Mesendoderm (in vitro differentiated cells): Measurements from ENCODE around the gene MRTFA.
"Not testable (repeated sequence)": the region's sequence is repeated elsewhere in the genome, so short reads cannot be mapped to it uniquely, and the experiment has no call there.

Experiments
- DNase-seq: peaks from one replicate; pipeline ENCODE4 v3.0.0; 2013
- H2AK5ac ChIP-seq: 2 replicates; pipeline ENCODE4 v1.6.1; 2013; ENCODE audit warnings: low read length, inconsistent platforms
- H2BK120ac ChIP-seq: 2 replicates; pipeline ENCODE4 v1.6.1; 2013; ENCODE audit warnings: low read depth, mild to moderate bottlenecking, low read length, moderate library complexity, mixed read lengths
- H2BK15ac ChIP-seq: replicated peaks from 2 replicates; pipeline ENCODE4 v1.6.1; 2013; ENCODE audit warnings: low read depth, mild to moderate bottlenecking, moderate library complexity
- H2BK5ac ChIP-seq: 2 replicates; pipeline ENCODE4 v1.6.1; 2013; ENCODE audit warnings: low read length, inconsistent platforms
- H3K18ac ChIP-seq: 2 replicates; pipeline ENCODE4 v1.6.1; 2013; ENCODE audit warnings: mild to moderate bottlenecking, low read length, mixed read lengths
- H3K23ac ChIP-seq: one replicate; pipeline ENCODE4 v1.6.1; 2013; ENCODE audit warnings: low read length
- H3K27ac ChIP-seq: 2 replicates; pipeline ENCODE4 v1.5.1; 2013; ENCODE audit warnings: low read depth, mild to moderate bottlenecking, inconsistent platforms, low read length, moderate library complexity
- H3K27me3 ChIP-seq: 2 replicates; pipeline ENCODE4 v1.6.1; 2013; ENCODE audit warnings: low read length, control low read depth, mild to moderate bottlenecking, inconsistent platforms; ENCODE audit not compliant: insufficient read depth, poor library complexity
- H3K36me3 ChIP-seq: 2 replicates; pipeline ENCODE4 v1.6.1; 2013; ENCODE audit warnings: low read length, inconsistent platforms; ENCODE audit not compliant: control insufficient read depth, insufficient read depth
- H3K4ac ChIP-seq: one replicate; pipeline ENCODE4 v1.6.1; 2013; ENCODE audit warnings: low read depth, mild to moderate bottlenecking, low read length, moderate library complexity
- H3K4me1 ChIP-seq: 2 replicates; pipeline ENCODE4 v1.6.1; 2013; ENCODE audit warnings: low read depth, low read length, inconsistent platforms; ENCODE audit not compliant: control insufficient read depth
- H3K4me2 ChIP-seq: 2 replicates; pipeline ENCODE4 v1.6.1; 2013; ENCODE audit warnings: low read length
- H3K4me3 ChIP-seq: 2 replicates; pipeline ENCODE4 v1.5.1; 2013; ENCODE audit warnings: mild to moderate bottlenecking, low read length
- H3K56ac ChIP-seq: one replicate; pipeline ENCODE4 v1.6.1; 2013; ENCODE audit warnings: low read length
- H3K79me1 ChIP-seq: 2 replicates; pipeline ENCODE4 v1.6.1; 2013; ENCODE audit warnings: low read length, inconsistent platforms
- H3K79me2 ChIP-seq: 2 replicates; pipeline ENCODE4 v1.6.1; 2013; ENCODE audit warnings: mild to moderate bottlenecking, low read length; ENCODE audit not compliant: control insufficient read depth, insufficient read depth
- H3K9ac ChIP-seq: 2 replicates; pipeline ENCODE4 v1.6.1; 2013; ENCODE audit warnings: low read length, inconsistent platforms
- H4K5ac ChIP-seq: one replicate; pipeline ENCODE4 v1.6.1; 2013; ENCODE audit warnings: low read length
- H4K8ac ChIP-seq: one replicate; pipeline ENCODE4 v1.6.1; 2013; ENCODE audit warnings: low read depth, mild to moderate bottlenecking, control low read depth, low read length, moderate library complexity
- WGBS: extraction: QIAGEN DNeasy Blood & Tissue Kit; methylation state at CpG from one replicate; pipeline ENCODE4 v1.1.7; 2013; ENCODE audit warnings: low lambda C conversion rate, missing lambda C conversion rate; ENCODE audit not compliant: insufficient coverage; ENCODE audit errors: extremely low coverage; 5-methylcytosine and 5-hydroxymethylcytosine counted together

Gene MRTFA

GRCh38 chr22:40626851-40627250 is 9.7 kb downstream of the MRTFA start:
- H3K9ac ChIP-seq = no peak overlapping the region
- DNase-seq = no peak
- H3K56ac ChIP-seq = no peak overlapping the region
- H3K27me3 ChIP-seq = no peaks in the 10 kb centered on the region
- no CpG with 5 or more reads among the region's 2 CpGs for WGBS
- H3K18ac ChIP-seq = no peak overlapping the region
- H3K27ac ChIP-seq = no peak overlapping the region
- no peak overlapping the region for H2BK15ac ChIP-seq
- no peak overlapping the region for H3K23ac ChIP-seq
- no peak overlapping the region for H4K8ac ChIP-seq
- H2BK5ac ChIP-seq = no peak overlapping the region
- no peaks in the 10 kb centered on the region for H3K4me1 ChIP-seq
- H2BK120ac ChIP-seq = no peak overlapping the region
- no peak overlapping the region for H3K4me3 ChIP-seq
- H3K4ac ChIP-seq = no peak overlapping the region
- peaks cover 8% of the 10 kb centered on the region for H3K79me1 ChIP-seq
- peaks cover 26% of the 10 kb centered on the region for H3K79me2 ChIP-seq
- H3K4me2 ChIP-seq = no peak overlapping the region
- H4K5ac ChIP-seq = no peak overlapping the region
- H2AK5ac ChIP-seq = no peak overlapping the region
- no peaks in the 10 kb centered on the region for H3K36me3 ChIP-seq

- H3K27me3 ChIP-seq, H2AK5ac ChIP-seq, H3K36me3 ChIP-seq, H2BK120ac ChIP-seq, H3K4me1 ChIP-seq, H3K18ac ChIP-seq, H4K8ac ChIP-seq, H2BK5ac ChIP-seq, H3K4me3 ChIP-seq, H2BK15ac ChIP-seq, H3K23ac ChIP-seq, H3K9ac ChIP-seq, H3K56ac ChIP-seq, H3K27ac ChIP-seq, DNase-seq, H3K4ac ChIP-seq, H4K5ac ChIP-seq, H3K4me2 ChIP-seq, H3K79me1 ChIP-seq: not testable (repeated sequence)
- peaks cover 24% of the 10 kb centered on the region for H3K79me2 ChIP-seq
- WGBS = no CpG with 5 or more reads among the region's 3 CpGs
Measured at GRCh38 chr22:40625794-40626193, 10.7 kb downstream of the MRTFA start.

- not testable (repeated sequence) for DNase-seq, H3K27ac ChIP-seq, H3K4me1 ChIP-seq, H3K18ac ChIP-seq, H2BK120ac ChIP-seq, H3K27me3 ChIP-seq, H3K9ac ChIP-seq, H4K8ac ChIP-seq, H3K4ac ChIP-seq, H2BK5ac ChIP-seq, H3K23ac ChIP-seq, H4K5ac ChIP-seq, H3K4me3 ChIP-seq, H3K4me2 ChIP-seq, H3K79me1 ChIP-seq, H3K56ac ChIP-seq, H3K36me3 ChIP-seq, H2BK15ac ChIP-seq, H2AK5ac ChIP-seq
- no CpG with 5 or more reads among the region's 3 CpGs for WGBS
- H3K79me2 ChIP-seq = peaks cover 23% of the 10 kb centered on the region
Measured at GRCh38 chr22:40625281-40625680, 11.2 kb downstream of the MRTFA start.

- peaks cover 5% of the 10 kb centered on the region for H3K79me1 ChIP-seq
- no peak overlapping the region for H3K4me2 ChIP-seq
- H3K56ac ChIP-seq = no peak overlapping the region
- H3K18ac ChIP-seq = no peak overlapping the region
- no peak overlapping the region for H2BK5ac ChIP-seq
- WGBS = no CpG with 5 or more reads among the region's 1 CpG
- no peak overlapping the region for H4K5ac ChIP-seq
- no peaks in the 10 kb centered on the region for H3K36me3 ChIP-seq
- no peak overlapping the region for H3K23ac ChIP-seq
- H2BK15ac ChIP-seq = no peak overlapping the region
- H3K9ac ChIP-seq = no peak overlapping the region
- DNase-seq = no peak
- no peak overlapping the region for H2AK5ac ChIP-seq
- no peak overlapping the region for H3K4me3 ChIP-seq
- H3K79me2 ChIP-seq = peaks cover 21% of the 10 kb centered on the region
- no peak overlapping the region for H3K4ac ChIP-seq
- H3K27me3 ChIP-seq = no peaks in the 10 kb centered on the region
- no peak overlapping the region for H4K8ac ChIP-seq
- H3K4me1 ChIP-seq = no peaks in the 10 kb centered on the region
- no peak overlapping the region for H2BK120ac ChIP-seq
- H3K27ac ChIP-seq = no peak overlapping the region
Measured at GRCh38 chr22:40624770-40625169, 11.7 kb downstream of the MRTFA start.

- Histone ChIP-seq H3K79me2 (peaks cover 8% of the 10 kb centered on the region), H2BK5ac (no peak overlapping the region), H2BK120ac (no peak overlapping the region), H3K9ac (no peak overlapping the region), H3K23ac (no peak overlapping the region), H2AK5ac (no peak overlapping the region), H3K4ac (no peak overlapping the region), H3K18ac (no peak overlapping the region), H3K4me3 (no peak overlapping the region), H4K8ac (no peak overlapping the region), H3K27me3 (no peaks in the 10 kb centered on the region), H3K4me1 (no peaks in the 10 kb centered on the region), H3K56ac (no peak overlapping the region), H2BK15ac (no peak overlapping the region), H4K5ac (no peak overlapping the region), H3K36me3 (no peaks in the 10 kb centered on the region), H3K4me2 (no peak overlapping the region), H3K79me1 (peaks cover 2% of the 10 kb centered on the region), H3K27ac (no peak overlapping the region)
- no CpG with 5 or more reads among the region's 9 CpGs for WGBS
- DNase-seq = no peak
Measured at GRCh38 chr22:40621309-40622151, 15.0 kb downstream of the MRTFA start.
